ENCODE data around the gene BHLHA9. TPM values are rescaled to one million over a fixed set of nuclear protein-coding genes. Genes with fewer than 3 reads are reported as not detected.

The BHLHA9 gene
- polyA plus RNA-seq, 3 donors = not detected

- DNase-seq (ENCODE audit: extremely low read depth in 1 of 11, low read depth in 9 of 11, low spot score in 4 of 11) = no peak
Observed at GRCh38 chr17:1244606-1245012, 25.6 kb upstream of the BHLHA9 start.

GRCh38 chr17:1251866-1252608 lies 18.2 kb upstream of the BHLHA9 start:
- DNase-seq (ENCODE audit: extremely low read depth in 1 of 11, low read depth in 9 of 11, low spot score in 4 of 11) = no peak

- DNase-seq (ENCODE audit: extremely low read depth in 1 of 11, low read depth in 9 of 11, low spot score in 4 of 11) = no peak
Observed at GRCh38 chr17:1255041-1255440, 15.2 kb upstream of the BHLHA9 start.

- DNase-seq (ENCODE audit: extremely low read depth in 1 of 11, low read depth in 9 of 11, low spot score in 4 of 11) = no peak
Observed at GRCh38 chr17:1256699-1257098, 13.5 kb upstream of the BHLHA9 start.

GRCh38 chr17:1260086-1260769 lies 10.0 kb upstream of the BHLHA9 start:
- peak in 3 of 11 donors; percentile 12 to 51 (median 50) for DNase-seq (ENCODE audit: extremely low read depth in 1 of 11, low read depth in 9 of 11, low spot score in 4 of 11)

GRCh38 chr17:1260770-1261161 lies 9.5 kb upstream of the BHLHA9 start:
- no peak for DNase-seq (ENCODE audit: extremely low read depth in 1 of 11, low read depth in 9 of 11, low spot score in 4 of 11)

- DNase-seq (ENCODE audit: extremely low read depth in 1 of 11, low read depth in 9 of 11, low spot score in 4 of 11) = peak in 2 of 11 donors; percentile 29 to 30
Observed at GRCh38 chr17:1264196-1264595, 6.0 kb upstream of the BHLHA9 start.

- no peak for DNase-seq (ENCODE audit: extremely low read depth in 1 of 11, low read depth in 9 of 11, low spot score in 4 of 11)
Observed at GRCh38 chr17:1267471-1267943, 2.7 kb upstream of the BHLHA9 start.

GRCh38 chr17:1271030-1271423 lies 783 bp downstream of the BHLHA9 start:
- DNase-seq (ENCODE audit: extremely low read depth in 1 of 11, low read depth in 9 of 11, low spot score in 4 of 11) = no peak

- no peak for DNase-seq (ENCODE audit: extremely low read depth in 1 of 11, low read depth in 9 of 11, low spot score in 4 of 11)
Observed at GRCh38 chr17:1271441-1271840, 1.2 kb downstream of the BHLHA9 start.

GRCh38 chr17:1272701-1273100 lies 2.5 kb downstream of the BHLHA9 start:
- no peak for DNase-seq (ENCODE audit: extremely low read depth in 1 of 11, low read depth in 9 of 11, low spot score in 4 of 11)

- no peak for DNase-seq (ENCODE audit: extremely low read depth in 1 of 11, low read depth in 9 of 11, low spot score in 4 of 11)
Observed at GRCh38 chr17:1273492-1274244, 3.4 kb downstream of the BHLHA9 start.

GRCh38 chr17:1274245-1274608 lies 4.0 kb downstream of the BHLHA9 start:
- DNase-seq (ENCODE audit: extremely low read depth in 1 of 11, low read depth in 9 of 11, low spot score in 4 of 11) = no peak

- no peak for DNase-seq (ENCODE audit: extremely low read depth in 1 of 11, low read depth in 9 of 11, low spot score in 4 of 11)
Observed at GRCh38 chr17:1275205-1275961, 5.1 kb downstream of the BHLHA9 start.

GRCh38 chr17:1275962-1276736 lies 5.9 kb downstream of the BHLHA9 start:
- DNase-seq (ENCODE audit: extremely low read depth in 1 of 11, low read depth in 9 of 11, low spot score in 4 of 11) = peak in 2 of 11 donors; percentile 39 to 50

GRCh38 chr17:1280652-1281051 lies 10.4 kb downstream of the BHLHA9 start:
- no peak for DNase-seq (ENCODE audit: extremely low read depth in 1 of 11, low read depth in 9 of 11, low spot score in 4 of 11)

GRCh38 chr17:1286379-1287106 lies 16.3 kb downstream of the BHLHA9 start:
- no peak for DNase-seq (ENCODE audit: extremely low read depth in 1 of 11, low read depth in 9 of 11, low spot score in 4 of 11)

- no peak for DNase-seq (ENCODE audit: extremely low read depth in 1 of 11, low read depth in 9 of 11, low spot score in 4 of 11)
Observed at GRCh38 chr17:1289695-1290094, 19.5 kb downstream of the BHLHA9 start.

Measured in renal cortex interstitium (tissue), 11 donors.